Neural crest cell (in vitro differentiated cells): Measurements from ENCODE around the gene TNFSF9. TPM values are rescaled to one million over a fixed set of nuclear protein-coding genes. Genes with fewer than 3 reads are reported as not detected.
A peak's percentile ranks its signal among the peaks of the same experiment; 100 is the strongest.

Experiments used
- DNase-seq: peaks from one replicate; pipeline ENCODE4 v3.0.0; 2021; ENCODE audit warnings: low read depth, mixed read lengths, low spot score
- H3K27ac Mint-ChIP-seq: one replicate; pipeline ENCODE4 v1.8.0; 2021; ENCODE audit warnings: mild to moderate bottlenecking, mixed read lengths; ENCODE audit not compliant: unreplicated experiment
- H3K27me3 Mint-ChIP-seq: 2 replicates; pipeline ENCODE4 v1.8.0; 2021; ENCODE audit warnings: low read depth, mild to moderate bottlenecking, mixed read lengths
- H3K36me3 Mint-ChIP-seq: 2 replicates; pipeline ENCODE4 v1.8.0; 2021; ENCODE audit warnings: low read depth, mild to moderate bottlenecking, mixed read lengths
- H3K4me1 Mint-ChIP-seq: 2 replicates; pipeline ENCODE4 v1.8.0; 2021; ENCODE audit warnings: mixed read lengths
- H3K4me3 Mint-ChIP-seq: one replicate; pipeline ENCODE4 v1.8.0; 2021; ENCODE audit warnings: mild to moderate bottlenecking, mixed read lengths
- H3K9me3 Mint-ChIP-seq: 2 replicates; pipeline ENCODE4 v1.8.0; 2021; ENCODE audit warnings: mixed read lengths
- CTCF ChIP-seq: fragments of 200-600 bp; sonication (generic); conservative IDR thresholded peaks from 2 replicates; pipeline ENCODE4 v1.5.0; 2021; ENCODE audit warnings: antibody characterized with exemption, mild to moderate bottlenecking
- total RNA-seq: library from RNA; stranded (reverse); gene quantifications from 2 replicates; pipeline ENCODE4 v1.2.1, GENCODE V29; 2021

Gene TNFSF9
- total RNA-seq, 1 donor from 2014 or later: 1.4 TPM

- TF ChIP-seq CTCF: no peak
- peaks cover 13% of the 10 kb centered on the region for H3K27me3 Mint-ChIP-seq
- DNase-seq: no peak
- H3K9me3 Mint-ChIP-seq: no peaks in the 10 kb centered on the region
- H3K27ac Mint-ChIP-seq: no peak overlapping the region
- H3K36me3 Mint-ChIP-seq: no peaks in the 10 kb centered on the region
- no peak overlapping the region for H3K4me3 Mint-ChIP-seq
- H3K4me1 Mint-ChIP-seq: peaks cover 11% of the 10 kb centered on the region
Observed at GRCh38 chr19:6484831-6485230, 46.0 kb upstream of the TNFSF9 start.

GRCh38 chr19:6489278-6490061, 41.4 kb upstream of the TNFSF9 start:
- Mint-ChIP-seq H3K36me3 (peaks cover 5% of the 10 kb centered on the region), H3K27ac (peak overlapping the region; percentile 78), H3K4me1 (peaks cover 9% of the 10 kb centered on the region), H3K9me3 (peaks cover 4% of the 10 kb centered on the region), H3K27me3 (peaks cover 3% of the 10 kb centered on the region), H3K4me3 (no peak overlapping the region)
- no peak for DNase-seq
- TF ChIP-seq CTCF: no peak

GRCh38 chr19:6490134-6490533, 40.7 kb upstream of the TNFSF9 start:
- no peak for TF ChIP-seq CTCF
- H3K27me3 Mint-ChIP-seq: peaks cover 3% of the 10 kb centered on the region
- H3K4me3 Mint-ChIP-seq: no peak overlapping the region
- H3K4me1 Mint-ChIP-seq: peaks cover 9% of the 10 kb centered on the region
- H3K27ac Mint-ChIP-seq: no peak overlapping the region
- H3K36me3 Mint-ChIP-seq: peaks cover 5% of the 10 kb centered on the region
- H3K9me3 Mint-ChIP-seq: peaks cover 4% of the 10 kb centered on the region
- DNase-seq: no peak

GRCh38 chr19:6491802-6492592, 38.8 kb upstream of the TNFSF9 start:
- peaks cover 4% of the 10 kb centered on the region for H3K9me3 Mint-ChIP-seq
- H3K4me1 Mint-ChIP-seq: peaks cover 9% of the 10 kb centered on the region
- H3K36me3 Mint-ChIP-seq: peaks cover 5% of the 10 kb centered on the region
- H3K4me3 Mint-ChIP-seq: no peak overlapping the region
- no peak for TF ChIP-seq CTCF
- H3K27me3 Mint-ChIP-seq: peaks cover 3% of the 10 kb centered on the region
- no peak overlapping the region for H3K27ac Mint-ChIP-seq
- no peak for DNase-seq

- Mint-ChIP-seq H3K27me3 (peaks cover 9% of the 10 kb centered on the region), H3K36me3 (peaks cover 5% of the 10 kb centered on the region), H3K27ac (no peak overlapping the region), H3K4me3 (no peak overlapping the region), H3K9me3 (peaks cover 4% of the 10 kb centered on the region), H3K4me1 (peaks cover 5% of the 10 kb centered on the region)
- no peak for TF ChIP-seq CTCF
- no peak for DNase-seq
Observed at GRCh38 chr19:6494438-6495036, 36.3 kb upstream of the TNFSF9 start.
